NOMO-1 treated with dmso at 0.1 percent for 144 hours (cell line): ENCODE data around the gene HEATR1.
A peak's percentile ranks its signal among the peaks of the same experiment; 100 is the strongest.

Experiments used
- DNase-seq: peaks from one replicate; lab custom pipeline; 2025; ENCODE audit not compliant: unreplicated experiment; lab: John Stamatoyannopoulos, UW

HEATR1 gene

DNA sequence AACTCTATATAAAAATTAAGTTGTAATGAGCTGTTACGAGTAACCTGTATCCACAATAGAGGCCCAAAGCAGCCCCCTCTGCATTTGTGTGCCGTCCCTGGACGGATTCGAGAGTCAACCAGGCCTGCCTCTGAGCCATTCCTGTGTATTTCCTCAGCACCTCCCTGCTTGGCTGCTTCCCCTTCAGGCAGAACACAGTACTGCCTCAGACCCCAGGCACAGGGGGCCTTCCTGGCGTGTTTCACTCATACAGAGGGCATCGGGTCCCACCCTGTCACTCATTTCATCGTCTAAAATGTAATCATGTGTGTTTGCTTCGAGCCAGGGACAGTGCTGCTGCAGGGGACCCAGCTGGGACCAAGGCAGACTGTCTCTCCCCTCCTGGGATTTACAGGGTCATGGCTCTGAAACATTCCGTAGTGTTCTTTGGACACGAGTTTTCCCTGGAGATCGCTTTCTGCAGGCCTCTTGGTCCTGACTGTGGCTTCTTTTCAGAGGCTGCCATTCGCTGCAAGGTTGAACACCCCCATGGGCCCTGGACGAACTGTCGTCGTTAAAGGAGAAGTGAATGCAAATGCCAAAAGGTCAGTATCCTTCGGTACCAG, 61.1 kb downstream of the HEATR1 start:
- DNase-seq, result no peak

DNA sequence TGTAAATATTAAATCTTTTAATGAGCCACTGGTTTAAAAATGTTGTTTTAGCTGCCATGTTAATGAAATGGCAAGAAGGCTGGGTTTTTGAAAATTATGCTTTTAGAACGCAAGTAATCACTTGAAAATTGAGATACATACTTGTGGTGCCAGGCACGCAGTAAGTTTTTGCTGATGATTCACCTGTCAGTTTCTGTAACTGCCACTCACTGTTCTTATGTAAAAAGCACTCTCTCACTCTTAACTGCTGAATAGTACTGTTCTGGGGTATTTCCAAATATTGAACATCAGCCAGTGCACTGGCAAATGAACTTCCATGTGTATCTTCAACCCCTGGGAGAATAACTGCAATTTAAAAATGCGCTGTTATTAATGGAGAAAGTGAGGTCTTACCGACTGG, 62.6 kb downstream of the HEATR1 start:
- no peak for DNase-seq

DNA sequence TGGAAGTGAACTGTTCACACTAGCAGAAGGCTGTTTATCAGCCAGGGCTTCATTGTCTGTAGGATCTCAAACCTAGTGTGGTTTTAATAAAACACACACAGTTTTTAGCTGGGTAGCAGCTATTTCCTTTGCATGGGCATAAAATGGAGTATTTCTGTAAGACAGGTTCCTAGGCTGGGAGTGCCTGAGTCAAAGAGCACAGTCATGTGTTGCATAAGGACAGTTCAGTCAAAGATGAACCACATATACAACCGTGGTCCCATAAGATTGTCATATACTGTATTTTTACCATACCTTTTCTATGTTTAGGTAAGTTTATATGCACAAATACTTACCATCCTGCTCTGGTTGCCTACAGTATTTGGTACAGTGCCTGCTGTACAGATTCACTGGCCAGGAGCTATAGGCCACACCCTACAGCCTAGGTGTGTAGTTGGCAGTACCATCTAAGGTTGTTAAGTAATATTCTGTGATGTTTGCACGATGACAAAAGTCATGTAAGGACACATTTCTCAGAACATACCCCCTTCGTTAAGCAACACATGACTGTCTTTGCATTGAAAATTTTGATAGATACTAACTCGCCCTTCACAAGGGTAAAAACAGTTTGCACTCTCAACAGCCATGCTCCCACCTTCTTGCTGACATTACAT, 63.4 kb downstream of the HEATR1 start:
- DNase-seq, result no peak

DNA sequence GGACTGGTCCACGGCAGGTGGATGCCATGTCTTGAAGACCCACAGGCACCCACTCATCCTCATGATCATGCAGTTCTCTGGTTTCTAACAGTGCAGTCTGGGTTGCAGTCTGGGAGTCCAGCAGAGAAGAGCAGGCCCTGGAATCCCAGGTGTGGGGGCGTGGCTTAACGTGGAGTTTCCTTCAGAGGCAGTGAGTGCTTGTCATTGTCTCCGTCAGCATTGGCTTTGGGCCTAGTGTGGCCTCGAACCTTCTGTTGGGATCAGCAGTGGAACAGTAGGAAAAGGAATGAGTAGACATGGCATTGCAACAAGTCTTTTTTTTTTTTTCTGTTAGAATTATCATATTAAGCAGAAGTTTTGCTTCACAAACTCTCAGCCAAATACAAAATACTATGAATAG, 67.8 kb downstream of the HEATR1 start:
- no peak for DNase-seq

DNA sequence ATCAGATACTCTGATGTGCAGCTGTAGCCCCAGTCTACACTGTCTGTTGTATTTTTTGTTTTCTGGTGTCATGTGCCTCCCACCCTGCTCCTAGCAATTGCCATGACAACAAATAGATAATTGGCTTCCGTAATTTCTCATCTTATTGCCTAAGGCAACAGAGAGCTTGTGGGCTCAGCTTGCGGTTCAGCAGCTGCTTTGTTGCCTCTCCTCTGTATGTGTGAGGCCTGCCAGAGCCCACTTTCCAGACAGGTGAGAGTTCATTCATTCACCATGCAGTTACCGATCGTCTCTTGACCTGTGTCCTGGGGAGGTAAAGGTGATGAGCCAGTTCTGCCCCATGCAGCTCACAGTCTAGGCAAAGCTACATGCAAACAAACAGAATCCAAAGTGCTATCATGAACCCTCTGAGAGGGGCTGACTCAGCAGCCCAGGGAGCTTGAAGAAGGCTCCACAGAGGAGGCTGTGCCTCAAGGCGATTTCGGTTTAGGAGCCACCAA, 68.6 kb downstream of the HEATR1 start:
- peak; percentile 54 for DNase-seq

DNA sequence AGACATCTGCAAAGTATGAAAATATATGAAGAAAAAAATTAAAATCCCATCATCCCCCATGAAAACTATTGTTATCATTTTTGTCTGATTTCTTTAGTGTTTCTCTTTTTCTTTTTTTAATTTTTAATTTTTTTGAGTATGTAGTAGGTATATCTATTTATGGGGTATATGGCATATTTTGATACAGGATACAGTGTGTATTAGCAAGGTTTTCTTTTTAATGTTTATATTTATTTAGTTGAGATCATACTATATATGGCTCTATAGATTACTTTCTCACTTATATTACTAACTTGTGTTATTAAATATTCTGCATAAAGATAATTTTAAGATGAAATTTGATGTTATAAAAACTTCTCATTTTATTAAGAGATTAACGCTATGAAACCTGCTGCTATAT, 69.1 kb downstream of the HEATR1 start:
- no peak for DNase-seq

DNA sequence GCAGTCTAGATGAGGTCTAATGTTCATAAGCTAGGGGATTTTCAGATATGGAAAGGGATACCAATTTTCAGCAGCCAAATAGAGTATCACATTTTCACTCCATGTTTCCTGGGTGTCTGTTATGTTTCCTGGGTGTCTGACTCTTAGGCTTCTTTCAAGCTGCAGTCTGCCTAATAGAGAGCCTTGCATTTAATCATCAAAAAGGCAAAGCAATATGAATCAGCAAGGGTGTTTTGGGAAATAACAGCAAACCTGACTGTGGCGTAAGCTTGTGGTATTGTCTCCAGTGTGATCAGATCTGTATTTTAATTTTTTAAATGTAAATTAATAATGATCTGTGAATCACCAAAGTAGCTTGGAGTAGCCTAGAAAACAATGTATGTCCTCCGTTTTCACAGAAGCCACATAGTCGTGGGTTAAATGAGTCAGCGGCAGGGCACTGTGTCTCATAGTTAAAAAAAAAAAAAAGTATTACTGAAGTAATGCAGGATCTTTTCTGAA, 70.1 kb downstream of the HEATR1 start:
- DNase-seq, result no peak

DNA sequence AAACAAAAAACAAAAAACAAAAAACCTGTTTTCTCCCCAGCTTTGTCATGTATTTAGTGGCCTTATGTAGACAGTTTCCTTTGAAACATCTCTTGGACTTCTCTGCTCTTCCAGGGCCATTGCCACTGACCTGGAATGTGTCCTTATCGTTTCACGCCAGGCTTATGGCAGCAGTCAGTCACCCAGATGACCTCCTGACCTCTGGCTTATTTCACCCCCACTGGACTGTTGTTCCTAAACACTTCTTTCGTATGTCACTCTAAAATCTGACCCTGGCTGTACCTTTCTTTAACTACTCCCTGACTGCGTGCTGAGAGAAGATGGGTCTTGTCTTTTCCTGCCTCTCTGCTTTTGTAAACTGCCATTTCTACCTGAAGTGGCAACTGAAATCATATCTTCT, 71.5 kb downstream of the HEATR1 start:
- DNase-seq, result no peak

DNA sequence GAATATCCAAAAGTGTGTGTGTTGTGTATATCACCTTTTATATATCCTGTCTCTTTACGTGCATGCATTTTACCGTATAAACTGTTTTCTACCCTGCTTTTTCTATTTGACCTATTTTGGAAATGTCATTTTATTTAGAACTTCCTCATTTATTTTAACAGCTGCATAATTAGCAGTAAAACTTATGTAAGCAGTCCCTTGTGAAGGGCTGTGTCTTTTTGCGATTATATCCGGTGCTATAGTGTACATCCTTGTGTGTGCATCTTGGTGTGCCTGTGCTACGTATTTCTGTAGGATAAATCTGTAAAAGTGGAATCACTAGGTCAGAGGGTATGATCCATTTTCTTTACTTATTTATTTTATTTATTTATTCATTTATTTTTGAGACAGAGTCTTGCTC, 73.4 kb downstream of the HEATR1 start:
- DNase-seq, result no peak

DNA sequence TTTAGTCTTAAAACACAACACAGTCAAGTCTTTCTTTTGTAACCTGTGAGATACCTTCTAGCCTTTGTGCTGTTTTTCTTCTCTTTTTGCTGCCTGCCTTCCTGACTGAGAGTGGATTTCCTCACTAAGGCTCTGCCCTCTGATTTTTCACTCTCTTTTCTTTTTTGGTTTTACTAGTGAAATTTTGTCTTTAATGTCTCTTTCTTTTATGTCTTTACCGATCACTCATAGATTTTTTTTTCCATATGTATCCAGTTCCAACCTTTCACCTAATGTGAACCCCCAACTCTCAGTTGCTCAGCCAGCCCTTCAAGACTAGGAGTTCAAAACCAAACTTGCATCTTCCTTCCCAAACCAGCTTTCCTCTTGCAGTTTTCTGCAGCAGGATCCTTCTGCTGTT, 74.0 kb downstream of the HEATR1 start:
- no peak for DNase-seq

DNA sequence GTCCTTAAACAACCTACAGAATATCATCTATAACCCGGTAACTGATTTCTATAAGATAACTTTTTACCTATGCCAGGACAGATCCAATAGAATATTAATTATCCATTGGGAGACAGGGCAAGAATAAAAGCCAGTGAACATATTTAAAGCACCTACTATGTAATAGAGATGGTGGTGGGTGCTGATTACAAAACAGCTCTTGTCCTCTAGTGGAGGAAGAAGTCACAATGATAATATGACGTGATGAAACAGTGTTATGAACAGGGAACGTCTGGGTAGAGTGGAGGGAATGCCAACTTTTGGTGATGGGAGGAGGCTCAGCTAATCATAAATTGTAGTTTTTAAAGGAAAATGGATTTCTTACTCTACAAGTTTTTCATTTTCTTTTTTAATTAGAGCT, 78.2 kb downstream of the HEATR1 start:
- no peak for DNase-seq

DNA sequence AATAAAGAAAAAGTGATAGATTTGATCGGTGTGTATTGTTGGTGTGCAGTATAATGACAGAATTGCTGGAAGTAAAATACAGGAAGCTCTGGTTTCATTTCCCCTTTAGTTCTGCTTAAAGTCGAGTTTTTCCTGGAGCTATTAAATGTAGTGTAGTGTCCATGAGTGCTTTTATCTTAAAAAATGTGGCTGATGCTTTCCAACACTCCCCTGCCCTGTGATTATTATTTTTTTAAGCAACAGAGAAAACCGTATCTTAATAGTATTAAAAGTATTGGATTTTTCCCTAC, 79.5 kb downstream of the HEATR1 start:
- peak; percentile 63 for DNase-seq

DNA sequence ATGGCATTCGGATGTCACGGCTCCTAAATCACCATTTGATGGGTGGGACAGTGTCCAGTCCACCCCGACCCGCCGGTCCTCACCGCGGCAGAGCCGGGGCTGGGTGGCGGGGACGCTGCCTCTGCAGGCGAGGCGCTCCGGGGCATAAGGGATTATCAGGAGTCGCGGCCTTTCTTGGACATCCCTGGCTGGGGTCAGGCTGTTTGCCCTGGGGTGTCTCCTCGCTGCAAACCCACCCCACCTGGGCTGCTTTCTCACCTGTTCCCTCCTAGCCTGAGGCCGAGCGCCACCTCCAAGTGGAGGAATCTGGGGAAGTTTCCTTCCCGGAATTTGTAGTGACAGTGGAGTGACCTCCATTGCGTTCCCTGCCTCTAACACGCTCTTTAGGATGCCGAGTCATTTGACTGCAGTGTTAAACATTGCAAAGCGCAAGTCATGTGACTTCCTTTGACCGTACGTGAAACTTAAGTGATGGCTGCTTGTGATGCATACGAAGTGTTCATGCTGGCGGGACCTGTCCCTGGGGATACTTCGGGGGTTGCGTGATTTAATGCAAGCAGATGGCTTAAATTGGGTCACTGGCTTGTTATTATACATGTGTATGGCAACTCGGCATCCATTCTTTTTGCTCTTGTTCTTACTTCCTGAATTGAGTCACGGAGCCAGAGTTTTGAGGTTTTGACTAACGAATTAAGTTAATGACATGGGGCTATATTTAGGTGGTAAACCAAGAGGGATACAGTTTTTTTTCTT, 80.0 kb downstream of the HEATR1 start:
- DNase-seq, result peak; percentile 63

DNA sequence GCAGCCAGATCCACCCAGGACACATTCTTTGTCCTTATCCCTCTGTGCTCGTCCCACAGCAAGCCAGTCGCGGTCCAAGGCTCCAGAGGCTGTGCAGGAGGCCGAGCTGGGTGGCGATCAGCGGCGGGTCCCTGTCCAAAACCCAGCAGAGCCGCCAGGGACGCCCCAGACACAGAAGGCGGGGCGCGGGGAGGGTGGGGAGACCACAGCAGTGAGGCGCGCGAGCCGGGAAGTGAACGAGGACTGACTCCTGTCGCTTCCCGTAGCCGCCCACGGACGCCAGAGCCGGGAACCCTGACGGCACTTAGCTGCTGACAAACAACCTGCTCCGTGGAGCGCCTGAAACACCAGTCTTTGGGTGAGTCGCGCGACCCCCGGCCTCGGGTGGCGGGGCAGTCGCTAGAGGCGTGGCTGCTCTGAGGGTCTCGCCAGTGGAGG, 80.6 kb downstream of the HEATR1 start, which contains the start of gene LGALS8:
TSS of gene LGALS8 (plus strand) at position 279 of the 438 bp plus-strand sequence. CDS start 2,089 bp downstream, outside the sequence.
- DNase-seq, result peak; percentile 72

DNA sequence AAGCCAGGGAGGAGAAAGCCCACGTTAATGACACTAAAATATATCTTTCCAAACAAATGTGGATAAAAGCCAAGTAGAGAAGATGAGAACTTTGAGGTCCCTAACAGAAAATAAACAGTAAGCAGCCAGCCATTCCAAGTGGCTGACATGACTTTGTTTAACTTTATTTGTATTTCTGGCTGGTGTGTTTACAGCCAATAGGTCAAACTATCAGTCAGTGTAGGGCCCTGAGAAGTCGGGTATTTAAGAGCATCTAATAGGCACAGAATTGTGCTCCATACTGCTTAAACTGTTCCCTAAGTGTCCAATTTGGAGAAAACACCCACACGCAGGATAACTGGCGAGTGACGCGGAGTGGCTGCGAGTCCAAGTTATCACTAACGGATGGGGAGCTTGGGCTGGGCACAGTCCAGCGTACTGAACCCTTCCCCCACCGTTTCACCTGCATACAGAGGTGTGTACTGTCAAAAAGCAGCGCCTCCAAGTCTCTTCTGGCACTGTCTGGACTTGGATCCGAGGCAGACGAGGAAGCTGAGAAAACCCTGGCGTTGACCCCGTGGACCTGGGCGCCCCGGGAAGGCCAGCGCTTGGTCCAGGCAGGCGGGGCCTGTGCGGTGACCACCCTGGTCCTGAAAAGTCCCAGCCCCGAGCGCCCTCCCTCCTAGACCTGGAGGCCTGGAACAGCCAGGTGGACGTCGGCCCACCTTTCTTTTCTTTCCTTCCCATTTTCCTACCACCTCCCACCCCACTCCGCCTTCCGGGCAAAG, 81.2 kb downstream of the HEATR1 start:
- no peak for DNase-seq

DNA sequence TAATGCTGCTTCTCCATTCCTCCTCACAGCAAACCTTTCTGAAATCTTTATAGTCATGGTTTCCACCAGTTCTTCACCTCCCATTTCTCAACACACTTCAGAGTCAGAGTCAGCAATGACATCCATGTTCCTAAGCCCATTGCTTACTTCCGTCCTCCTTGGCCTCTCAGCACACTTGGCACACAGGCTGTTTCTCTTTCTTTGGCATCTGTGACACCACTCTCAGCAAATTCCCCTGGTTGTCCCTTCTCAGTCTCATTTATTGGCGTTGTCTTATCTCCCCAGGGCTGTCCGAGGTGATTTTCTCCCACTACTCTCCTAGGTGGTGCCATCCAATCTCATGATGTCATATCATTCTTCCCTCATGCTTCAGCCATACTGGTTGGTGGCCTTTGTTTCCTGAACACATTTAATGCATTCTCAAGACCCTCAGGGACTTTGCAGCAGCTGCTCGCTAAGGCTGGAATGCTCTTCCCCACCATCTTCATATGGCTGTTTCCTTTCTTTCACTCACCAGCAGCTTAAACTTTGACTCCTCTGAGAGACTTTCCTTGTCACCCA, 83.8 kb downstream of the HEATR1 start:
- no peak for DNase-seq

DNA sequence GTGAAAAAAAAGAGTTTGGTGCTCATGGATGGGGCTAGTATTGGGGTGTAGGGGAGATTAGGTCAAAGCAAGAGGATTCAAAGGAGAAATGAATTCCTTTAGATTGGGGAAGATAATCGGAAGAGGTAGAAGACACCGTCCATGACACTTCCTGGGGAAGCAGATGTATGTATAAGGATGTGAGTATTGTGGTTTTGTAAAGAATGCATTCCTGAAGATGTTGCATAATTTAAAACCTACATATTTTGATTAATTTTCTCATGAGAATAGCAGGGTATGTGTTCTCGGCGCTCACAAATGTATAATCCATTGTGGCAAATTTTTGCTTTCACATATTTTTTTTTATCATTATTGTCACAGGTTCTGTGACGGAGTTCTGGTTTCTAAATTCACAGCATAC, 86.0 kb downstream of the HEATR1 start:
- no peak for DNase-seq

DNA sequence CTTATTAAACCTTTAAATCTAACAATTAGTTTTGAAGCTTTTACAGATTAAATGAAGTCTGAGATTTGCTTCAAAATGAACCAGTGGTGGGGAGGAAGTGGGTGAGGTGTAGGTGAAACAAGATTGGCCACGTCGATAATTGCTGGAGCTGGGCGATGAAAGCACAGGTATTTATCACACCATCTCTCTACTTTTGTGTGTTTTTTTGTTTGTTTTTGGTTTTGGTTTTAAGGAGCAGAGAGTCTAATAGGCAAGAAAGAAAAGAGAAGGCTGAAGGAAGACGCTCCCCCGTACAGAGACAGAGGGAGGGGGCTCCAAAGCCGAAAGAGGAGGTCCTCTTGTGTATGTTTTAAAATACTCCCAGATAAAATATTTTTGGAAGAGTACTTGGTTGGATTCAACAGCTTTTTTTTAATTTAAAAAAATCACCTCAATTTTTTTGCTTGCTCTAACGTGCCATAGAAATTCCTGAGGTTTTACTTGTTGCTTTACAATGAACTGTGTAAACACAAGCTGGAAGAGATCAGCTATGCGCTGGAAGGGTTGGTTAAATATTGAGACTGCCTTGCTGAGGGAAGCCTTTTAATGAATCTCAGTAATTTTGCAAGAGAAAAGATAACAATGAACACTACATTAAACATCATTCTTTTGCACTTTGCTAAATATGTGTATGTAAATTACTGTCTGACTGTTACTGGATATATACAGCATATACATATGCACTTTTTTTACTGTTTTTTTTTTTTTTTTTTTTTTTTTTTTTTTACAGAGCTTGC, 87.2 kb downstream of the HEATR1 start:
- no peak for DNase-seq

DNA sequence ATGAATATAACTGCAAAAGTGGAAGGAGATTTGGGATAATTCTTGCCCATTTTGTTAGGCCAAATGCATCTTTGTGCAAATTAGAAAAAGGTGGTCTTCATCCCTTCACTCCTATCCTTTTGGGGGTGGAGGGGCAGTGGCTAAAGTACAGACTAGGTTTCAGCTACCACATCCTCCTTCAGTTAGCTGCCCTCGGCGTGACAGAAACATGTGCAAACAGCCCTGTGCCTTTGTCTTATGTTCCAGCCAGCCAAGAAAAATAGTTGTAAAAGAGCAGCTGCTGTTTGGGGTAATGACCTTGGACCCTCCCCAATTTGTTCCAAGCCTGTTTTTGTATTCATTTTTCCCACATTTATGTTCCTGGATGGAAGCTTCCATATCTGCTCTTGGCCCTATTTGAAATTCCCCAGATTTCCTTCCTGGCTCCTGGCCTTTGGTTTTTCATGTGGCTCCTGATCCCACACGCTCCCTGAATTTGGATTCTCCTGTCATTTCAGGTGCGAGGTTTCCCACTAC, 88.8 kb downstream of the HEATR1 start:
- DNase-seq, result no peak
